GM21737 (cell line): ENCODE measurements around the gene UBA5.

Experiments
- ATAC-seq: cut with Tn5 transposase; IDR thresholded peaks from one replicate; pipeline ENCODE4 v1.9.1; 2021; ENCODE audit warnings: mild to moderate bottlenecking, moderate library complexity; ENCODE audit not compliant: unreplicated experiment

Gene UBA5

DNA sequence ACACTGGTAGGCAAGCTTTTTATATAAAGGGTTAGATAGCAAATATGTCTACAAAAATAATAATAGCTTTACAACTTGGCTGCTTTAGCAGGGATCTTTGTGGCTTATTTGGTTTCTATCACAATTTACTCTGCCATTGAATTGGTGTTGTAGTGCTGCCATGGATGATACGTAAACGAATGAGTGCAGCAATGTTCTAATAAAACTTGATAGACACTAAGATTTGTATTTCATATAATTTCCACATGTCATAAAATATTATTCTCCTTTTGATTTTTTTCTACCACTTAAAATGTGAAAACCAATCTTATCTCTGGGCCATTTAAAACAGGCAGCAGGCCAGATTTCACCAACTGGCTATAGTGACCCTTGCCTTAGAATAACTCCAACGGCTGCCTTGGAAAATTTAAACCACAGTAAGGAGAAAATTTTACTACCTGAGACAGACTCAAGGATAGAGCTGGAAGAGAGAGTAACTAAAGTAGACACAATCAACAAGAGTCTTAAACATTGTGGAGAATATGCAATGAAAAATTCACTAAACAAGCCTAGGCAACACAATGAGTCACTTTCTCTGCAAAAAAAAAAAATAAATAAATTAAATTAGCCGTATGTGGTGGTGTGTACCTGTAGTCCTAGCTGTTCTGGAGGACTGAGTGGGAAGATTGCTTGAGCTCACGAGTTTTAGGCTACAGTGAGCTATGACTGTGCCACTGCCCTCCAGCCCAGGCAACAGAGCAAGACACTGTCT is 54.0 kb downstream of the UBA5 start:
- no peak for ATAC-seq

DNA sequence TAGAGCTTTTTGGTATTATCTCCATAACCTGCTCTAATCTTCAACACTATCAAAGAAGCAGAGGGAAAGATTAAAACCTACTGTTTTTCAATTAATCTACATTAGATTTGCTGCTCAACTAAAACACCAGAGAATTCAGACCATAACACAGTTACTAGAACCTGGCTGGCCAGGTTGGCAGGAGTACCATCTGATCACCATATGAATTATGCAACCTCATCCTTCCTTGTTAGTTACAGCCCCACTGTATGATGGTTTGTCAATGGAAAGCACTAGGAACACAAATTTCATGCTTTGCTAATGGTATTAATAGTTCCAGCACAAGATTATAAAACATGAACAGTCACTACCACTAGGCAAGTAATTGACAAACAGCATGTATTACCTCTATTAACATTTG is 56.2 kb downstream of the UBA5 start:
- no peak for ATAC-seq

DNA sequence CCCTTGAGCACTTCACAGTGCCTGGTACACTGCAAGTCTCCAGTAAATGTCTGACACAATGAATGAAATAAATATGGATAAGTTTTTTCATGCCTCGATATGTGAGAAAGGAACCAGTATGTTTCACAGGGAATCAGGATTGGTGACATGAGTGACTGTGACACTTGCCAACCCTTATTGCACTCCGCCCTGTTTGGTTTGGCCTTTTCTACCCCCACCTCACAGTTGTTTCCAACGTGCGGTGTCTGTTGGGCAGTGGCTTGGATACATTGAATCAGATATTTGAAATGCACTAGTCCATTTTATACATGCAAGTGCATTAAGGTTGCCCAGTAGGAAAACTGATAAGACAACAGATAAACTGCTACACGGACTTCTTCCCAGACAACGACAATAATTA is 60.1 kb downstream of the UBA5 start:
- ATAC-seq, result no peak

DNA sequence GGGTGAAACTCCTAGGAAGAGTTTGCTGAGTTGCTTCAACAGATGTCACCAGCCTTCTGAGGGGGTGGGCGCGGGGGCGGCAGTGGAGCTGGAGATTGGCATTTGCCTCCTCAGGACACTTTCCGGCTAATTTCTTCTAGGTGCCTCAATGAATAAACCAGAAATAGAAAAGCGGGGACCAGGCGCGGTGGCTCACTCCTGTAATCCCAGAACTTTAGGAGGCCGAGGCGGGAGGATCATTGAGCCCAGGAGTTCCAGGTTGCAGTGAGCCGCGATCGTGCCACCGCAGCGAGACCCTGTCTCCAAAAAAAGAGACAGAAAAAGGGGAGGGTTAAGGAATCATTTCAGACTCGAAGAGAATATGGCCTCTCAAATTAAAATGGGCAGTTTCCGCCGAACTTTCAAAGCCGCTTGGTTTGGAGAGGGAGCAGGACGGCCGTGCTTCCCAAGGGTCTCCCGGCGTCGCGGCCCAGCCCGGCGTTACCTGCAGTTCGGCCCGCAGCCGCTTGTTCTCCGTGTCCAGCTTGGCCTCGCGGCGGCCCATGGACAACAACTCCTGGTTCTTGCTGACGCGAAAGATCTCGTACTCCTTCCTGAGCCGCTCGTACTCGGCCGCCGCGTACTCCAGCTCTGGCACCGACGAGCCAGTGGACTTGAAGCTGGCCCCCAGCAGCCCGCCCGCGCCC is 61.5 kb downstream of the UBA5 start:
- no peak for ATAC-seq

DNA sequence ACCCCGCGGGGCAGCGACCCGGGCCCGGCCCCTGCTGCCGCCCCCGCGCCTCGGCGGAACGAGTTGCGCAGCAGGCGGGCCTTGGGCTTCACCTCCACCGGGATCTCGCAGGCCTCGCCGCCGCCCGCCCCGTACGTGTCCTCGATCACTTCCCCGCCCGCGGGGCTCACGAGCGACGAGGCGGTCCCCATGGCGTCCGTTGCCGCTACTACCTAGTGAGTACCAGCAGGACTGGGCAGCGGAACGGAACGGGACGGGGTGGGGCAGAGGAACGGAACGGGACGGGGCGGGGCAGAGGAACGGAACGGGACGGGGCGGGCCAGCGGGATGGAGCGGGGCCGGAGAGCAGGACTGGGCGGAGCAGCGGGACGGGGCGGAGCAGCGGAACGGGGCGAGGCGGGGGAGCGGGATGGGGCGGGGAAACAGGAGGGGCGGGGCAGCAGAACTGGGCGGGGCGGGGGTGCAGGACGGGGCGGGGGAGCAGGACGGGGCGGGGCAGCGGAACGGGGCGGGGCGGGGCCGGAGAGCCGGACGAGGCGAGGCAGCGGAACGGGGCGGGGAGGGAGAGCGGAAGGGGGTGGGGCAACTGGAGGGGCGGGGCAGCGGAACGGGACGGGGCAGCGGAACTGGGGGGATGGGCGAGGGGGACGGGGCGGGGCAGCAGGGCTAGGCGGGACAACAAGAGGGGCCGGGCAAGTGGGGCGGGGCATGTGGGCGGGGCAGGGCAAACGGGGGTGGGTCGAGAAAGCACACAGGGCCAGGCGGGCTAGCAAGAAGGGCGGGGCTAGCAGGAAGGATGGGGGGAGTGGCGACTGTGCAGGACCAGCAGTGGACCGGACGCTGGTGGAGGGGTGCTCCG is 62.3 kb downstream of the UBA5 start, which contains the start of gene NPHP3:
NPHP3 (minus strand) TSS at position 245 of the 859 bp plus-strand sequence; CDS start at position 191, 54 bp downstream.
- peak; percentile 85 for ATAC-seq

DNA sequence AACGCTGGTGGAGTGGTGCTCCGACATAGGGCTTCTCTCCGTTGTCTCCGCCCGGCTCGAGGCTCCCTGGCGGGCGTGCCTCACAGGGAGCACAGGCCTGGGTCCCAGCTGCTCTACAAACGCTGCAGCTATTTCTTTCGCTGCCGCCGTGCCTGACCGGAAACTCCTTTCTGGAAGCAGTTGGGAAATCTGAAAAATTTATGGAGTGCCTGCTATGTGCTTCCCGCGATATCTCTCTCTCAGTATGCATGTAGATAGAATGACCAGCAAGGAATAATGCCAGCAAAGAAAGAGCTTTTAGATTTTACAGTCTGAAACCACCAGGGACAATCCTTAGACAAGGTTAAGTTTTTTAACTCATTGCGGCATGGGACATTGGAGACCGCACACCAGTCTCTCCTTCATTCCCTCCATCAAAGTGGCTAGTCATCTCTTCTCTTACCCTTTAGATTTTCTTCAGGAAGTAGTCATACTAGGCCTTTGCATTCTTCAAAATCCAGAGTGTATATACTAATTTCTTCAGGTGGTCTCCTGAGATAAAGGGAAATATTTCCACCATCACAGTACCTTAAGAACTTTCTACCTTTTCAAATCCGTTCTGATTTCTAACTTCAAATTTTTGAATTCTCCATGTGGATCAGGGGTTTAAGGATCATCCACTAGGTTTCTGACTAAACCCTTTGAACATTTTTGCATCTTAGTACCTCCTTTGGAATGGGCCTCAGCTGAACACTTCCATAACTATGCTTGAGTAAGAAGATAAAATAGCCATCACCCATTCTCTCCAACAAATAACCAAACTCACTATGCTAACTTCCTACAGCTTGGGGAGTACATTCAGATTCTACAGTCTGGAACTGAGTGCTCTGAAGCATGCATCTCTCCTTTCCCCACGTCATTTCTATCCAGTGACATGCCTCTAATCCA is 63.2 kb downstream of the UBA5 start:
- ATAC-seq, result no peak

DNA sequence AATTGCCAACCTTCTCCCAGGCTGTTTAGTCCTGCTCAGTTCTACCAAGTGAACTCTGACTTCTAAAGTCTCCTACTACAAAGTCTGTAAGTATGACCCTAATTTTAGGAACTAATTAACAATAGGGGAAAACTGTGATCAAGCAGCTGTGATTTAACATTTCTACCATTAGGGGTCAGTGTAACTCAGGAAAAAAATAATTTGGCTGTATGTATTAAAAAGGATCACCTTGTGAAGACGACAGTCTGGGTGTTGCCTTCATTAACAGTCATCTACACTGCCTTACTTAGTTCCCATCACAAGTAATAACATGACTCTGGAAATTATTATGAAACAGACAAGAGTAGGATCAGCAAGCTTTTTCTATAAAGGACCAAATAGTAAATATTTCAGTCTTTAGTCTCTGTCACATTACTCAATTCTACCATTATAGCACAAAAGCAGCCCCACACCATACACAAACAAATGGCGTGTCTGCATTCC is 66.3 kb downstream of the UBA5 start:
- ATAC-seq, result no peak
